HepG2 (cell line): ENCODE measurements around the gene SEMA3B. TPM values are rescaled to one million over a fixed set of nuclear protein-coding genes. Genes with fewer than 3 reads are reported as not detected.

Experiments
- ARHGAP35 ChIP-seq: sonication (generic); formaldehyde crosslinking; IDR thresholded peaks from 2 replicates; pipeline ENCODE4 v1.9.0; 2022; ENCODE audit warnings: mild to moderate bottlenecking, inconsistent platforms, moderate library complexity, missing genetic modification reagents, borderline replicate concordance
- ARNT ChIP-seq: fragments of 450-650 bp; IDR thresholded peaks from 2 replicates; pipeline ENCODE4 v1.6.1; 2017
- BORCS8-MEF2B ChIP-seq: sonication (generic); formaldehyde crosslinking; IDR thresholded peaks from 2 replicates; pipeline ENCODE4 v1.8.0; 2022; ENCODE audit warnings: mild to moderate bottlenecking, missing genetic modification reagents
- EEA1 ChIP-seq: sonication (generic); formaldehyde crosslinking; IDR thresholded peaks from 2 replicates; pipeline ENCODE4 v1.5.1; 2020; ENCODE audit warnings: mild to moderate bottlenecking, missing genetic modification reagents, borderline replicate concordance
- ERF ChIP-seq: IDR thresholded peaks from 2 replicates; pipeline ENCODE4 v1.6.1; 2018; ENCODE audit warnings: missing biosample characterization, missing genetic modification reagents
- FOXK2 ChIP-seq: fragments of 450-650 bp; IDR thresholded peaks from 2 replicates; pipeline ENCODE4 v1.6.1; 2016
- ISX ChIP-seq: sonication (generic); formaldehyde crosslinking; conservative IDR thresholded peaks from 2 replicates; pipeline ENCODE4 v1.5.0; 2020; ENCODE audit warnings: missing genetic modification reagents
- MLLT10 ChIP-seq: sonication (generic); formaldehyde crosslinking; IDR thresholded peaks from 2 replicates; pipeline ENCODE4 v1.4.0; 2020; ENCODE audit warnings: missing genetic modification reagents
- MTF2 ChIP-seq: sonication (generic); formaldehyde crosslinking; IDR thresholded peaks from 2 replicates; pipeline ENCODE4 v1.5.0; 2020; ENCODE audit warnings: missing genetic modification reagents, borderline replicate concordance
- RAD21 ChIP-seq: fragments of 450-650 bp; formaldehyde crosslinking; IDR thresholded peaks from 2 replicates; pipeline ENCODE4 v1.5.0; 2020; ENCODE audit warnings: mild to moderate bottlenecking
- U2AF1 ChIP-seq: fragments of 200-400 bp; formaldehyde crosslinking; optimal IDR thresholded peaks from 2 replicates; pipeline ENCODE3; 2017; ENCODE audit warnings: mild to moderate bottlenecking, low read depth, low read length
- ZNF207 ChIP-seq: fragments of 450-650 bp; IDR thresholded peaks from 2 replicates; pipeline ENCODE4 v1.6.1; 2016; ENCODE audit warnings: antibody characterized with exemption, borderline replicate concordance
- ZNF549 ChIP-seq: sonication (generic); formaldehyde crosslinking; IDR thresholded peaks from 2 replicates; pipeline ENCODE4 v1.5.0; 2020; ENCODE audit warnings: missing genetic modification reagents
- ZNF609 ChIP-seq: sonication (generic); formaldehyde crosslinking; IDR thresholded peaks from 2 replicates; pipeline ENCODE4 v1.4.0; 2020; ENCODE audit warnings: mild to moderate bottlenecking, missing genetic modification reagents, borderline replicate concordance
- ZNF674 ChIP-seq: sonication (generic); formaldehyde crosslinking; IDR thresholded peaks from 2 replicates; pipeline ENCODE4 v1.5.0; 2020; ENCODE audit warnings: low read depth, mild to moderate bottlenecking, missing genetic modification reagents
- ZNF773 ChIP-seq: sonication (generic); formaldehyde crosslinking; IDR thresholded peaks from 2 replicates; pipeline ENCODE4 v1.4.0; 2020; ENCODE audit warnings: missing genetic modification reagents, borderline replicate concordance
- ZNF775 ChIP-seq: sonication (generic); formaldehyde crosslinking; IDR thresholded peaks from 2 replicates; pipeline ENCODE4 v1.4.0; 2020; ENCODE audit warnings: missing genetic modification reagents, mild to moderate bottlenecking, moderate library complexity, borderline replicate concordance
- polyA plus RNA-seq, 8 experiments: library from polyadenylated mRNA; depleted of rRNA in 3 of 8; stranded (reverse) in 7 of 8; unstranded in 1 of 8; fragments of >200 nt; fragmentation: Illumina TruSeq in 4 of 8; extraction: Trizol in 4 of 8; gene quantifications; 2 replicates each; pipeline versions ENCODE4 v1.2.1 to v1.2.3, GENCODE V29; 2011 to 2016; ENCODE audit warnings: low read depth in 4 of 8, missing spikeins in 1 of 8, mixed read lengths in 1 of 8; ENCODE audit not compliant: insufficient read depth in 1 of 8
- total RNA-seq, 5 experiments: library from RNA; depleted of rRNA; stranded (reverse); fragments of >200 nt; fragmentation: Illumina TruSeq; extraction: Trizol; gene quantifications; 2 replicates each; pipeline ENCODE4 v1.2.3, GENCODE V29; 2016; ENCODE audit warnings: low read depth in 1 of 5
- TF ChIP-seq, protein P1 (sequence below): sonication (generic); formaldehyde crosslinking; IDR thresholded peaks from 2 replicates; pipeline ENCODE4 v1.8.1; 2023; ENCODE audit warnings: mild to moderate bottlenecking, missing genetic modification reagents
- TF ChIP-seq, protein P2 (sequence below): sonication (generic); formaldehyde crosslinking; conservative IDR thresholded peaks from 2 replicates; pipeline ENCODE4 v1.4.0; 2020; ENCODE audit warnings: missing genetic modification reagents
- TF ChIP-seq, protein P3 (sequence below): sonication (generic); formaldehyde crosslinking; IDR thresholded peaks from 2 replicates; pipeline ENCODE4 v1.4.0; 2020; ENCODE audit warnings: missing genetic modification reagents
- TF ChIP-seq, protein P4 (sequence below): IDR thresholded peaks from 2 replicates; pipeline ENCODE4 v1.6.1; 2016

The SEMA3B gene
- total and polyA plus RNA-seq, 2 of the 13 experiments (the other 11 are each of a cell fraction or from before 2014, with no cell fraction given) = 93.2 to 158 TPM

DNA sequence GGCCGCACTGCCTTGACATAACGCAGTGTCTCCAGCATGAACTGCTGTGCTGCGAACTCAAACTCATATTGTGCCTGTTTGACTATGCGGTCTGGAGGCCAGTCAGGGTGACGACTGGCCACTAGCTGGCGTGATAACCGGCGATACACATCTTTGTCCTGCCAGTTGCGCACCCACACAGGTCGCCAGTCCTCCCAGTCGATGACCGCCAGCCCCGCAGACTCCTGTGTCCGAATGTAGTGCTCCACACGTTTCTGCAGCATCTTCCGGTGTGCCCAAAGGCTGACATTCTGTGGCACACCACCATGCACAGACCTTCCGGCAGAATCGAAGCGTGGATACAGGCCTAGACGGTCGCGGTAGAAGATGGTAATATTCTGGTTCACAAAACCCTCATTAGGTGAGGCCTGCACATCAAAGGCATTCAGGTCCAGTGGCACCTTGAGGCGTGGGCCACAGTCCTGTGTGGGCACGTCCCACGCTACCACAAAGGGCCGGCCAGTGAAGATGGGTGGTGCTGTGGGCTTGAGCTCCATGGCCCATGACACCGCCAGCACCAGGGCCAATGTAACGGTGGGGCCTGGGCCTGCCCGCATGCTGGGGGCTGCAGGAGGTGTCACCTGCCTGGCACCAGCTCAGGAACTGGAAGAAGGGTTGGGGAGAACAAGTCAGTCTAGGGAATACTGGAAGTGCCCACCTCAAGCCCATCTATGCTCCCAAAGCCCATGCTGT lies 51.1 kb downstream of the SEMA3B start (continued):
- TF ChIP-seq, protein P1, sequence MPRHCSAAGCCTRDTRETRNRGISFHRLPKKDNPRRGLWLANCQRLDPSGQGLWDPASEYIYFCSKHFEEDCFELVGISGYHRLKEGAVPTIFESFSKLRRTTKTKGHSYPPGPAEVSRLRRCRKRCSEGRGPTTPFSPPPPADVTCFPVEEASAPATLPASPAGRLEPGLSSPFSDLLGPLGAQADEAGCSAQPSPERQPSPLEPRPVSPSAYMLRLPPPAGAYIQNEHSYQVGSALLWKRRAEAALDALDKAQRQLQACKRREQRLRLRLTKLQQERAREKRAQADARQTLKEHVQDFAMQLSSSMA (CRISPR knock-in tag) = no peak
- TF ChIP-seq MTF2 (CRISPR knock-in tag) (no peak), ZNF674 (CRISPR knock-in tag) (no peak), BORCS8-MEF2B (CRISPR knock-in tag) (0 out of 2 replicates have a peak, but pooled peaks have one; percentile 26), EEA1 (CRISPR knock-in tag) (no peak), ZNF775 (CRISPR knock-in tag) (no peak), ZNF207 (no peak), RAD21 (no peak), ZNF773 (CRISPR knock-in tag) (no peak), MLLT10 (no peak), ARHGAP35 (CRISPR knock-in tag) (no peak), U2AF1 (no peak), ISX (CRISPR knock-in tag) (no peak), ZNF609 (CRISPR knock-in tag) (no peak), ZNF549 (CRISPR knock-in tag) (no peak), ERF (CRISPR knock-in tag) (no peak), ARNT (no peak), FOXK2 (no peak)
- TF ChIP-seq, protein P2, sequence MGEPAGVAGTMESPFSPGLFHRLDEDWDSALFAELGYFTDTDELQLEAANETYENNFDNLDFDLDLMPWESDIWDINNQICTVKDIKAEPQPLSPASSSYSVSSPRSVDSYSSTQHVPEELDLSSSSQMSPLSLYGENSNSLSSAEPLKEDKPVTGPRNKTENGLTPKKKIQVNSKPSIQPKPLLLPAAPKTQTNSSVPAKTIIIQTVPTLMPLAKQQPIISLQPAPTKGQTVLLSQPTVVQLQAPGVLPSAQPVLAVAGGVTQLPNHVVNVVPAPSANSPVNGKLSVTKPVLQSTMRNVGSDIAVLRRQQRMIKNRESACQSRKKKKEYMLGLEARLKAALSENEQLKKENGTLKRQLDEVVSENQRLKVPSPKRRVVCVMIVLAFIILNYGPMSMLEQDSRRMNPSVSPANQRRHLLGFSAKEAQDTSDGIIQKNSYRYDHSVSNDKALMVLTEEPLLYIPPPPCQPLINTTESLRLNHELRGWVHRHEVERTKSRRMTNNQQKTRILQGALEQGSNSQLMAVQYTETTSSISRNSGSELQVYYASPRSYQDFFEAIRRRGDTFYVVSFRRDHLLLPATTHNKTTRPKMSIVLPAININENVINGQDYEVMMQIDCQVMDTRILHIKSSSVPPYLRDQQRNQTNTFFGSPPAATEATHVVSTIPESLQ = no peak
- TF ChIP-seq, protein P3, sequence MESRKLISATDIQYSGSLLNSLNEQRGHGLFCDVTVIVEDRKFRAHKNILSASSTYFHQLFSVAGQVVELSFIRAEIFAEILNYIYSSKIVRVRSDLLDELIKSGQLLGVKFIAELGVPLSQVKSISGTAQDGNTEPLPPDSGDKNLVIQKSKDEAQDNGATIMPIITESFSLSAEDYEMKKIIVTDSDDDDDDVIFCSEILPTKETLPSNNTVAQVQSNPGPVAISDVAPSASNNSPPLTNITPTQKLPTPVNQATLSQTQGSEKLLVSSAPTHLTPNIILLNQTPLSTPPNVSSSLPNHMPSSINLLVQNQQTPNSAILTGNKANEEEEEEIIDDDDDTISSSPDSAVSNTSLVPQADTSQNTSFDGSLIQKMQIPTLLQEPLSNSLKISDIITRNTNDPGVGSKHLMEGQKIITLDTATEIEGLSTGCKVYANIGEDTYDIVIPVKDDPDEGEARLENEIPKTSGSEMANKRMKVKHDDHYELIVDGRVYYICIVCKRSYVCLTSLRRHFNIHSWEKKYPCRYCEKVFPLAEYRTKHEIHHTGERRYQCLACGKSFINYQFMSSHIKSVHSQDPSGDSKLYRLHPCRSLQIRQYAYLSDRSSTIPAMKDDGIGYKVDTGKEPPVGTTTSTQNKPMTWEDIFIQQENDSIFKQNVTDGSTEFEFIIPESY (CRISPR knock-in tag) = peak; percentile 89
- TF ChIP-seq, protein P4, sequence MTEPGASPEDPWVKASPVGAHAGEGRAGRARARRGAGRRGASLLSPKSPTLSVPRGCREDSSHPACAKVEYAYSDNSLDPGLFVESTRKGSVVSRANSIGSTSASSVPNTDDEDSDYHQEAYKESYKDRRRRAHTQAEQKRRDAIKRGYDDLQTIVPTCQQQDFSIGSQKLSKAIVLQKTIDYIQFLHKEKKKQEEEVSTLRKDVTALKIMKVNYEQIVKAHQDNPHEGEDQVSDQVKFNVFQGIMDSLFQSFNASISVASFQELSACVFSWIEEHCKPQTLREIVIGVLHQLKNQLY (CRISPR knock-in tag) = no peak
